Skin epidermis (tissue), 12 donors: Measurements from ENCODE around the gene B3GNT2.
"Not testable (repeated sequence)": the region's sequence is repeated elsewhere in the genome, so short reads cannot be mapped to it uniquely, and the experiment has no call there.

Experiments
- H3K27ac ChIP-seq, 21 experiments: fragments of 200-600 bp; sonication (generic) in 11 of 21; one replicate each; pipeline ENCODE4 v1.5.0; 2020; ENCODE audit warnings: mild to moderate bottlenecking in 3 of 21, inconsistent platforms in 2 of 21, moderate library complexity in 2 of 21
- H3K4me3 ChIP-seq, 7 experiments: fragments of 200-600 bp; sonication (generic) in 2 of 7; one replicate each; pipeline ENCODE4 v1.5.0; 2020; ENCODE audit warnings: inconsistent platforms in 2 of 7, mild to moderate bottlenecking in 2 of 7, moderate library complexity in 1 of 7

The B3GNT2 gene

GRCh38 chr2:62184512-62185230, 11.2 kb upstream of the B3GNT2 start:
- H3K27ac ChIP-seq = no peak overlapping the region
- no peak overlapping the region for H3K4me3 ChIP-seq

GRCh38 chr2:62185475-62186155, 10.3 kb upstream of the B3GNT2 start:
- no peak overlapping the region for H3K4me3 ChIP-seq
- H3K27ac ChIP-seq = no peak overlapping the region

DNA sequence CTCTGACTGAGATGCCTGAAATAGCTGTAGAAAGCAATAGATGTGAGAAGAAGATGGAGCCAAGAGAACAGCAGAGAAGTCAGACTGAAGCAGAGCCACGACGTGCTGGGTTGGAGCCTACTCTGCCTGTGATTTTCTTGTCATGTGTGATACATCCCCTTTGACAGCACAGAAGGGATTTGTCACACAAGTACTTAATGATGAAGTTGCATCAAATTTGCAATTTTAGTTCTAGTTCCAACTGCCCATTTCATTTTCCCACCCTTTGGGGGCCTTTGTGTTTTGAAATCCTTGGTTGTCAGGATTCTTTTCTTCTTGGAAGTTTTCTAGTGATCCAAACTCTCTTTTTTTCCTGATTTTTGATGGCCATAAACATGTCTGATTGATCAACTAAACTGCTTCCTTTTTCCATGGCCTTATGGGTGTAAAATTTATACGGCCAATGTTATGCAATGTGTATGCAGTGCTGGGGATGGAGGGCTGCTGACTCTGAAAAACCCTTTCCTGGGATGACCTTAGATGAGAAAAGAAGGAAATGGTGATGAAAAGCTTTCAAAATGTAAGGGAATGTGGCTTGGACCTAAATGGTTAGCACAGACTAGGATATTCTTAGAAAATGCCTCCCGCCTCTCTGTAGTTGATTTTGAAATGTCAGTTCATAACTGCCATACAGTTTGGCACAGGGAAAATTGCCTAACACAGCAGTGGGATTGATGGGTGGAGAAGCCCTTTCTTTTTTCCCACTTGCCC, 9.6 kb upstream of the B3GNT2 start:
- H3K27ac ChIP-seq = peak overlapping the region in 1 of 21 experiments; percentile 17

GRCh38 chr2:62187246-62187645, 8.7 kb upstream of the B3GNT2 start:
- no peak overlapping the region for H3K27ac ChIP-seq
- H3K4me3 ChIP-seq = no peak overlapping the region

More for the DNA sequence above, 9.6 kb upstream of the B3GNT2 start:
- no peak overlapping the region for H3K4me3 ChIP-seq

DNA sequence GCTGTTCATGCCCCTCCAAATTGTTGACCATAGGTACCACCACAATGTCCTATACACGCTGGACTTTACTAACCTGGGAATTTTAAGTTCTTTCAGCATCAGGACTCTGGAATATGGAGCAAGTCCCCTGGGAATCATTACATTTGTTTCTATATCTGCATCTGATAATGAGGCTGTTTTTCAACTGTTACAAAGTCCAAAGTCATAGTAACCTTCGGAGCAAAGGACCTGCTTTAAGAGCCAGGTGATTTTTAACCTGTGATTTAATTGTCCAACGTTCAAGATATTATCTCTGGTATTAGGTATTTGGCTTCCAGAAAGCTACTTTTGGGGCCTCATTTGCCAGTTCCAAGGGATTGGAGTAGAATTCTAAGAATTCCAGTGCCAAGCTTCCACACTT, 7.5 kb upstream of the B3GNT2 start:
- no peak overlapping the region for H3K4me3 ChIP-seq
- H3K27ac ChIP-seq = no peak overlapping the region

DNA sequence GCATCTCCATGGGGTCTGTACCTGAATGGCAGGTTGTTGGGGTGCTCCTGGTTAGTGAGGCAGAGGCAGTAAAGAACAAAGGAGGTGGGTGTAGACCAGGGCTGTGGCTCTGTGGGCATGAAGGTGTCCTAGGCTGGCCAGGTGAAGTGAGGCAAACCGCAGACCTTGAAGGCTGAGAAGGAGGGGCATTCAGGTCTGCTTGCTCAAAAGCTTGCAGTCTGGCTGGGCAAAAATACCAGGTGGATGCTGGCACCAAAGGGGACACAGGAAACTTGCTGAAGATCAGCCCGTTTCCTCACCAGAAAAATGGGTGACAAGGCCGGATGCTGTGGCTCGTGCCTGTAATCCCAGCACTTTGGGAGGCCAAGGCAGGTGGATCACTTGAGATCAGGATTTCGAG, 6.7 kb upstream of the B3GNT2 start:
- Histone ChIP-seq H3K4me3 (no peak overlapping the region), H3K27ac (no peak overlapping the region)

DNA sequence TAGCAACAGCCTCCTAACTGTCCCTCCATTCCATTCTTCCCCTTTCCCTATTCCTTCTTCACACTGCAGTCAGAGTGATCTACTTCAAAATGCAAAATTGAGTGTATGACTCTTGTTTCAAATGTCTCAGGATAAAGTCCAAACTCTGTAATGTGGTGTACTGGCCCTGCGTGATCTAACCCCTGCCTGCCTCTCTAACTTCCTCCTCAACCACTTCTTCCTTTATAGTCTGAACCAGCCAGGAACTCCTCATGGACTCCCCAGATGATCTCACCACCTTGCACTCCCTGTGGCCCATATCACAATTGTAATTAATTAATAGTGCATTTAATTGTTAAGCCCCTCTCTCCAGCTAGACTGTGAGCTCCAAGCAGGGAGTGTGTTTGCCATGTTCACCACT, 3.1 kb upstream of the B3GNT2 start:
- H3K27ac ChIP-seq = no peak overlapping the region
- no peak overlapping the region for H3K4me3 ChIP-seq

DNA sequence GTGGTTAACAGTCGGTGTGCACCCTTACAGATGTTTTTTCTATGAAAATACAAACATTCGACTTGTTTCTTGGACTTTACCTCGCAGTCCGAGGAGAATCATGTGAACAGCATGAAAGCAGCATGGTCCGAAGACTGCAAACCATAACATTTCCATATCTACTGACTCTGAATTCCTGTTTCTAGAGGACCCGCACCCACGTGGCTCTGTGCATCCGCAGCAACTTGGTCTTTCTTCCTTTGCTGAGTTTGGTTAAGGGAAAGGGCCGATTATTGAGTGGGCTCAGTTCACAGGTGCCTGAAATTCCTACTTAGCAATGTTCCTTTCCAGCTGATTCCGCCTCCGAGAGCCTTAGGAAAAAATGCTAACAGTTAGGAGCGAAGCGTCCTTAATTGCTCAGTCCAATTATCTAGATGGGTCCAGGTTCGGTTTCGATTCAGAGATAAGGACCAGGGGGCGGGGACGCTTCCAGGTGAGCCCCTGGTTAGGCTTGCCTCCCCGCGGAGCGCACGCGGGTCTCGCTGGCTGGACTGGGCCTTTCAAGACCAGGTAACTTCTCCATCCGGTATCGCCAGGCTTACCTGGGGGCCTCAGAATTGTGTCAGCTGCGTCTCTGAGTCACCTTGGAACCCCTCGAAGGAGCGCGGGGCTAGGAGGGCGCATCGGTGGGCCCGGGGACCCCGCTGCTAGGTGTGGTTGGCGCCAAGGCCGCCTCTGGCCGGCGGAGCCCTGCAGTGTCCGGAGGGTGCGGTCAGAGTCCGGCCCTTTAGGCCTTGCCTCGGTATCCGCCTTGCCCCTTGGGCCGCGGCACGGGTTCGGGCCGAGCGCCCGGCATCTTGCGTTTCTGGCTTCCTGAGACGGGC, 1.1 kb upstream of the B3GNT2 start:
- peak overlapping the region; percentile 64 to 96 (median 87) for H3K4me3 ChIP-seq
- H3K27ac ChIP-seq = peak overlapping the region in 16 of 21 experiments; percentile 76 to 97 (median 95)

GRCh38 chr2:62196278-62196901, 475 bp downstream of the B3GNT2 start:
- peak overlapping the region; percentile 74 to 97 (median 95) for H3K27ac ChIP-seq
- peak overlapping the region; percentile 64 to 96 (median 87) for H3K4me3 ChIP-seq

DNA sequence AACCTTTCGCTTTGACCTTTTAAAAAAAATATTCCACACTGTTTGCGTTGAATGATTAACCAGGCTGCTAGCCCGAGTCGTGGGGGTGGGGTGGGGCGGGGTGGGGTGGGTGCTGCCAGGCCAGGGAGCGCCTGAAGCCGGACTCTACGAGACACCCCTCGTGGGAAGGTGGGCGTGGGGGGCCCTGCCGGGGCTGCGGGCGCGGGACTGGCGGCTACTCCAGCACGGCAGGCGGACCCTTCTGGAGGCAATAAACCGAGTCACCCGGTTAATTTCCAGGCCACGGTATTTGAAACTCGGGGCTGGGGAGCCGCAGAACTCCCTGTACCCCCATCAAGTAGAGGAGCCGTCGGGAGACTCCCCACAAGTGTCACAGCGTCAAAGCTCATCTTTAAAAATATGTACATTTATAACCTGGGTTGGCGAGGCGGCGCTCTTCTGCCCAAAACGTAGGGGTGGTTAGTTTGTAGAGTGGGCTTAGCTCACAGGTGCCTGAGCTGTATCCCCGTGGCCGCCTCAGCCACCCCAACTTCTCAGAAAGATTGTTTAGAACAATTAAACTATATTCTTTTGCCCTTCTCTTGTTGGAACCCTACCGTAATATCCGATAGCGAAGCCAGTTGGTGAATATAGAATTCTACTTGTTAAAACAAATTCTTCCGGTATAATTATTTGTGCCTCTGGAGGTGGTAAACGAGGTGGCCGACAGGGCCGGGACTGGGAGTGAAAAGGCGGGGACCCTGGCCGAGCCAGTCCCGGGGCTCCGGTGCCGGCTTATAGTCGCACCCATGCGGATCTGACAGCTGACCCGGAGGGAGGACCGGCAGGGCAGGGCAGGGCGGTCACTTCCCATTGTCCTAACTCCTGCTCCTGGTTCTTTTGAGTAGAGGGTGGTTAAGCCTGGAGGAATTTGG, 1.4 kb downstream of the B3GNT2 start:
- Histone ChIP-seq H3K27ac (peak overlapping the region; percentile 74 to 97 (median 95)), H3K4me3 (peak overlapping the region; percentile 64 to 96 (median 87))

GRCh38 chr2:62197925-62198633, 2.2 kb downstream of the B3GNT2 start:
- peak overlapping the region in 18 of 21 experiments; percentile 76 to 97 (median 95) for H3K27ac ChIP-seq

GRCh38 chr2:62198854-62199253, 2.9 kb downstream of the B3GNT2 start:
- not testable (repeated sequence) for H3K4me3 ChIP-seq
- H3K27ac ChIP-seq = peak overlapping the region in 5 of 21 experiments; percentile 4 to 96 (median 95)

More at GRCh38 chr2:62197925-62198633, 2.2 kb downstream of the B3GNT2 start:
- peak overlapping the region; percentile 64 to 96 (median 87) for H3K4me3 ChIP-seq

DNA sequence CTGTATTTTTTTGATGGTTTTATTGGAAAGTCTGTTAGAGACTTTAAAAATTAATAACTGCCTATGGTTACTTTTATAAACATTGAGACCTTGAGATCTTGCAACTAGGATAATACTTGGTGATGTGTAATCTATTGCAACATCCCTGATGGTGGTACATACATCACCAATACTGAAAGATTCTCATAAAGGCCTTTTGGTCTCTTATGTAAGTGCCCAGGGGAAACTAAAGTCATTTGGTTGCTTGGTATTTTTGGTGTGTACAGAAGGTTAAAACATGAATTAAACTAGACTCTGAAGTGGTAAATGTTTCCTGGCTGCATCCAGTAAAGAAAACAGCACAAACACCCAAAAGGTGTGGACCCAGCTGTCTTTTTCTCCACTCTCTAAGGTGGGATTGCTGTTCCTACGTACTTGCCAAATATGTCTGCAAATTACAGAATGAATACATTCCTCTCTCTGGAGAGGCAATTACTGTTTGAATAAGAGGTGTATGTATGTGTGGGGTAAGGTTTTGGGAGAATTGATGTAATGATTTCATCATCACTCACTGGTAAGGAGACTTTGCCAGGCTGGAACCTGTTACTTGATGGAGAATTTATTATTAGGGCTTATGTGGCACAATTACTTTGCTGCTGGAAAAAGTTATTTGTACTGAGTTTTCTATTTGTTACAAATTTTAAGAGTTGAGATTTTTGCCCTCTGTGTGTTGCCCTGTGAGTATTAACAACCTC, 3.6 kb downstream of the B3GNT2 start:
- Histone ChIP-seq H3K27ac (peak overlapping the region in 2 of 21 experiments; percentile 4 to 95), H3K4me3 (no peak overlapping the region)

GRCh38 chr2:62200291-62200841, 4.5 kb downstream of the B3GNT2 start:
- no peak overlapping the region for H3K4me3 ChIP-seq
- no peak overlapping the region for H3K27ac ChIP-seq

GRCh38 chr2:62200868-62201267, 5.0 kb downstream of the B3GNT2 start:
- Histone ChIP-seq H3K4me3 (no peak overlapping the region), H3K27ac (no peak overlapping the region)

DNA sequence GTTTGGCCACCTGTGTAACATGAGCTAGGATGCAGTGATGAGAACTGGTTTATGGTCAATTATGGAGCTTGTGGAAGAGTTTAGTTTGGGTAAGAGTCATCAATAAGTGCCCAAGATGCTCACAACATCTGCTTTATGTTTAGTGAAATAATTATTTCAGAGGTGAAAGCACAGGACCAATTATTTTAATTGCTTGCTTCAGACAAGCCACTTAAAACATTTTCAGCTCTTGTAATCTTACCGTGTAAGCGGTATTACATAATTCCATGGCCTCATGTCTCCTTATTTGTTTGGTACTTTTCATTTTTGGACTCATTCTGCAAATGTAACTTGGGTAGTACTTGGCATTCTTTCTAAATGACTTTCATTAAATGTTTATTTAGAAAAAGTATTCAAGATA, 5.4 kb downstream of the B3GNT2 start:
- H3K4me3 ChIP-seq = no peak overlapping the region
- H3K27ac ChIP-seq = no peak overlapping the region
